Measurements from ENCODE around the gene FREY1. TPM values are rescaled to one million over a fixed set of nuclear protein-coding genes. Genes with fewer than 3 reads are reported as not detected.

The FREY1 gene
- total RNA-seq, 4 donors from 2014 or later = 4.9 TPM; not detected in 3

DNA sequence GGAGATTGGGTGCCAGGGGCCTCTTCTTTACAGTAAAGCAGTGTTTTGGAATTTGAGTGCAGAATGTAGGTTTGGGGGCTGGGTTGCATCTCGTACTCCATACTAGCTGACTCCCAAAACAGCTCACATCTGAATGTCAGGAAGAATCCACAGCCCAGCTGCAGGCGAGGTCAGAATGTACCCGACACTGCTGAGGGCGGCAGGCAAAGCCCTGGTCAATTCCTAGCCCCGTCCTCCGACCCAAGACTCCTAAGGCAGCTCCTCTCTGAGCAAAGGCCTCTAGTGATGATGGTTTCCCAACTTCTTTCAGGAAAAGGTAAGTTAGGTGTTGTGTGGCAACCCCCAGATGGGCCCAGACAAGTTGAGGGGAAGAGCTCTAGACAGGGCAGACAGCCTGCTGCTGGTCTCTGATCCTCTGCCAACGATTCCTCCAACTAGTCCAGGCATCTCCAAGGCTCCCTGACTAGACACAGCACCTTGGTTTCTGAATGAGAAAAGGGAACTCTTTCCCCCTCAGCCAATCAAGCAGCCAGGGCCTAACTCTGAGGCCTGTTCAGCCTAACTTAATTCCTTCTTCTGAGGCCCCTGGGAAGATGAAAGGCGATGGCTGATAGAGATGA lies 24.0 kb upstream of the FREY1 start:
- Histone ChIP-seq H3K9me3 (no peaks in the 10 kb centered on the region), H3K36me3 (peaks cover 0 to 33% (median 0%) of the 10 kb centered on the region in 3 donors), H3K27me3 (no peaks in the 10 kb centered on the region), H3K4me3 (no peak overlapping the region), H3K27ac (peak overlapping the region in 2 of 4 donors; percentile 76 to 81), H3K4me1 (peaks cover 0 to 27% (median 16%) of the 10 kb centered on the region in 4 donors)
- no peak for DNase-seq
- TF ChIP-seq CTCF (IDR thresholded peaks at IDR 0.05) = no peak
- TF ChIP-seq POLR2A (IDR thresholded peaks at IDR 0.05) = no peak

GRCh38 chr11:45930031-45930794 lies 23.1 kb upstream of the FREY1 start:
- H3K36me3 ChIP-seq = peaks cover 0 to 24% (median 0%) of the 10 kb centered on the region in 3 donors

DNA sequence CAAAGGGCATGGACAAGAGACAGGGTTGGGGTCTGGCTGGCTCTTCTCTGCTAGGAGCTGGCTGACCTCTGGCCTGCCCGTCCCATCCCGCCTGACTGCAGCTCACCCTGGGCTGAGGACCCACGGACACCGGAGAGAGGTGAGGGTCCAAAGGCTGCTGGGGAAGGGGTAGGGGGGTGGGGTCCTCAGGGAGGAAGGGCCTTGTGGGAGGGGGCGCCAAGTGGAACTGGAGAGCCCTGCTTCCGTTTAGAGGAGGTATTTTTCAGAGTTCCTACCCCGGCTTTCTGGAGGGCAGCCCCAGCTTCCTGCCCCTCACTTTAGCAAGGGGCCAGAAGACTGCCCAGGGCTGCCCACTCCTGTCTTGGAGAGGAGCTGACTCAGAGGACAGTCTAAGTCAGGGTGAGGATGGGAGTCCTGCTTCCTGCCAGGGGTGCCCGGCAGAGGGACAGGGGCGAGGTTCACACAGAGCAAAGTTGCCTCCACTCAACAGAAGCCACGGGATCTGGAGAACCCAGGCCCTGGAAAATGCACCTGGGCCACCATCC lies 22.5 kb upstream of the FREY1 start:
- Histone ChIP-seq H3K27ac (peak overlapping the region in 2 of 4 donors; percentile 76 to 81), H3K4me3 (no peak overlapping the region), H3K4me1 (peaks cover 0 to 27% (median 16%) of the 10 kb centered on the region in 4 donors), H3K36me3 (peaks cover 0 to 18% (median 0%) of the 10 kb centered on the region in 3 donors), H3K27me3 (no peaks in the 10 kb centered on the region), H3K9me3 (no peaks in the 10 kb centered on the region)
- no peak for TF ChIP-seq POLR2A (IDR thresholded peaks at IDR 0.05)
- no peak for TF ChIP-seq CTCF (IDR thresholded peaks at IDR 0.05)
- DNase-seq = peak in 1 of 3 donors; percentile 37

More at GRCh38 chr11:45930031-45930794, 23.1 kb upstream of the FREY1 start:
- Histone ChIP-seq H3K27ac (peak overlapping the region in 2 of 4 donors; percentile 76 to 81), H3K9me3 (no peaks in the 10 kb centered on the region), H3K27me3 (no peaks in the 10 kb centered on the region), H3K4me1 (peaks cover 0 to 27% (median 16%) of the 10 kb centered on the region in 4 donors), H3K4me3 (no peak overlapping the region)
- TF ChIP-seq CTCF (IDR thresholded peaks at IDR 0.05) = no peak
- peak; percentile 74 to 93 (median 91) for DNase-seq

DNA sequence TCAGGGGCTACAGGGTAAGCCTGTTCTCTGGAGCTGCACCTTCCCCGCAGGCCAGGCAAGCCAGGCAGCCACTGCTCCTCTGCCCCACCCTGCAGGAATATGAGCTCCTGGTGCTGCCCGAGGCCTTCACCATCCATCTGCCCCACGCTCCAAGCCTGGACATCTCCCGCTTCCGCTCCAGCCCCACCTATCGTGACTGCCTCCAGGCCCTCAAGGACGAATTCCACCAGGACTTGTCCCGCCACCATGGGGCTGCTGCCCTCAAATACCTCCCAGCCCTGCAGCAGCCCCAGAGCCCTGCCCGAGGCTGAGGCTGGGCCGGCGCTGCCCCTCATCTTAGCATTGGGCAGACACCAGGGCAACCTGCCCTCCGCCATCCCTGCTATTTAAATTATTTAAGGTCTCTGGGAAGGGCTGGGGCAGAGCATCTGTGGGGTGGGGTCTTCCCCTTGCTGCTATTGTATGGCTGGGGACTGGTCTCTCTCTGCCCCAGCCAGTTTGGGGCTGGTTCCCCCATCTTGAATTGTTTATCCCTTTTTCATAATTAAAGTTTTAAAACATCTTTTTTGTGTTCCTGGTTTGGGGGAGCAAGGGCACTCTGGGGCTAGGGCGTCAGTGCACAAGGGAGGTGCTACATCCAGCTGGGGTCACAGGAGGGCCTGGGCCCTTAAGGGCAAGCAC lies 21.6 kb upstream of the FREY1 start:
- peak in 1 of 3 donors; percentile 40 for DNase-seq
- Histone ChIP-seq H3K4me3 (no peak overlapping the region), H3K9me3 (no peaks in the 10 kb centered on the region), H3K4me1 (peaks cover 0 to 22% (median 14%) of the 10 kb centered on the region in 4 donors), H3K27me3 (no peaks in the 10 kb centered on the region), H3K27ac (peak overlapping the region in 1 of 4 donors; percentile 81), H3K36me3 (peaks cover 0 to 9% (median 0%) of the 10 kb centered on the region in 3 donors)
- no peak for TF ChIP-seq POLR2A (IDR thresholded peaks at IDR 0.05)

- H3K36me3 ChIP-seq = peaks cover 0 to under 1% (median 0%) of the 10 kb centered on the region in 3 donors
- TF ChIP-seq POLR2A (IDR thresholded peaks at IDR 0.05) = no peak
- TF ChIP-seq CTCF (IDR thresholded peaks at IDR 0.05) = no peak
- peaks cover 0 to 18% (median 17%) of the 10 kb centered on the region in 4 donors for H3K4me1 ChIP-seq
- peaks cover 0 to 2% of the 10 kb centered on the region in 2 donors for H3K27me3 ChIP-seq
- H3K4me3 ChIP-seq = no peak overlapping the region
- H3K9me3 ChIP-seq = no peaks in the 10 kb centered on the region
- DNase-seq = peak in 2 of 3 donors; percentile 13 to 44
- peak overlapping the region in 1 of 4 donors; percentile 31 for H3K27ac ChIP-seq
Observed at GRCh38 chr11:45927684-45928413, 20.8 kb upstream of the FREY1 start.

Data from Peyer's patch (tissue), 4 donors.